HepG2 (cell line): Measurements from ENCODE around the gene WNT10A.

ENCODE experiments used
- CTCF ChIP-seq: sonication (generic); formaldehyde crosslinking; IDR thresholded peaks from 2 replicates; pipeline ENCODE4 v1.5.0; 2020; ENCODE audit warnings: mild to moderate bottlenecking, missing genetic modification reagents, moderate library complexity
- FOSL1 ChIP-seq: sonication (generic); formaldehyde crosslinking; IDR thresholded peaks from 2 replicates; pipeline ENCODE4 v1.9.0; 2021; ENCODE audit warnings: missing genetic modification reagents, borderline replicate concordance
- JUN ChIP-seq: sonication (generic); formaldehyde crosslinking; IDR thresholded peaks from 2 replicates; pipeline ENCODE4 v1.4.0; 2020; ENCODE audit warnings: mild to moderate bottlenecking, missing genetic modification reagents
- NR1H2 ChIP-seq: sonication (generic); formaldehyde crosslinking; IDR thresholded peaks from 2 replicates; pipeline ENCODE4 v1.8.1; 2022; ENCODE audit warnings: low read depth, missing genetic modification reagents, borderline replicate concordance
- POLR2AphosphoS5 ChIP-seq: IDR thresholded peaks from 2 replicates; pipeline ENCODE4 v1.6.1; 2012; ENCODE audit warnings: low read depth, low read length
- ZBTB1 ChIP-seq: sonication (generic); formaldehyde crosslinking; IDR thresholded peaks from 2 replicates; pipeline ENCODE4 v1.4.0; 2020; ENCODE audit warnings: missing genetic modification reagents, borderline replicate concordance
- ZNF589 ChIP-seq: sonication (generic); formaldehyde crosslinking; conservative IDR thresholded peaks from 2 replicates; pipeline ENCODE4 v1.8.0; 2022; ENCODE audit warnings: mild to moderate bottlenecking, moderate library complexity, missing genetic modification reagents

GRCh38 chr2:218877331-218877730 lies 3.3 kb upstream of the WNT10A start:
- TF ChIP-seq CTCF (CRISPR knock-in tag), result no peak
- no peak for TF ChIP-seq ZBTB1 (CRISPR knock-in tag)
- TF ChIP-seq JUN (CRISPR knock-in tag), result no peak
- no peak for TF ChIP-seq NR1H2 (CRISPR knock-in tag)
- no peak for TF ChIP-seq FOSL1 (CRISPR knock-in tag)
- no peak for TF ChIP-seq ZNF589 (CRISPR knock-in tag)
- no peak for TF ChIP-seq POLR2AphosphoS5
